HepG2 (cell line): ENCODE results near the gene DLG2. TPM values are rescaled to one million over a fixed set of nuclear protein-coding genes. Genes with fewer than 3 reads are reported as not detected.

Experiments
- ATAC-seq: fragments of 200-7000 bp; cut with Tn5 transposase; 3 replicates; pipeline ENCODE4 v1.9.1; 2020; ENCODE audit warnings: mild to moderate bottlenecking, moderate library complexity
- BruUV-seq: library from RNA; stranded (reverse); fragments of 400-500 nt; replicated peaks from 2 replicates; lab custom pipeline; 2021; lab: Mats Ljungman, UMichigan
- CTCF ChIA-PET: fragments of 300-600 bp; formaldehyde crosslinking; extraction: SDS; loops from one replicate; lab custom pipeline; 2021; ENCODE audit warnings: low total read pairs, inconsistent platforms, low intra/inter-chr PET ratio; lab: Yijun Ruan, JAX
- POLR2A ChIA-PET: fragments of 350-600 bp; sonication (Branson Sonifier 250); formaldehyde crosslinking; loops from one replicate; lab custom pipeline; 2020; ENCODE audit warnings: antibody characterized with exemption, inconsistent platforms; lab: Yijun Ruan, JAX
- DNase-seq: peaks from one replicate; pipeline ENCODE4 v3.0.0-alpha.2; 2015; ENCODE audit warnings: low spot score
- FAIRE-seq: peaks from 3 replicates; lab custom pipeline; 2011; peaks lifted over from hg19 to GRCh38; lab: Jason Lieb, UNC
- H2AFZ ChIP-seq: one replicate; pipeline ENCODE4 v1.6.1; 2011; ENCODE audit warnings: low read length, inconsistent platforms
- H3K27ac ChIP-seq: fragments of 300-600 bp; 3 replicates; pipeline ENCODE4 v1.8.0; 2011; ENCODE audit warnings: mixed run types, mild to moderate bottlenecking, mixed read lengths, low read length, inconsistent platforms; ENCODE audit not compliant: insufficient read depth; ENCODE audit errors: extremely low read length
- H3K27me3 ChIP-seq, 2 experiments: fragments of 200-600 bp in 1 of 2; 2 replicates in 1 of 2; 3 replicates in 1 of 2; pipeline versions ENCODE4 v1.6.0 to v1.8.0; 2011; ENCODE audit warnings: low read length in 2 of 2, mild to moderate bottlenecking in 2 of 2, moderate library complexity in 2 of 2, inconsistent platforms in 1 of 2; ENCODE audit not compliant: insufficient read depth in 2 of 2, control insufficient read depth in 1 of 2
- H3K36me3 ChIP-seq, 2 experiments: fragments of 200-600 bp in 1 of 2; replicated peaks in 1 of 2; 2 replicates in 1 of 2; 3 replicates in 1 of 2; pipeline versions ENCODE4 v1.5.1 to v1.8.0; 2011; ENCODE audit warnings: low read length in 2 of 2, inconsistent platforms in 1 of 2; ENCODE audit not compliant: insufficient read depth in 2 of 2, control insufficient read depth in 1 of 2
- H3K4me1 ChIP-seq: 2 replicates; pipeline ENCODE4 v1.5.1; 2012; ENCODE audit warnings: low read length, inconsistent platforms; ENCODE audit not compliant: insufficient read depth
- H3K4me2 ChIP-seq: 2 replicates; pipeline ENCODE4 v1.6.0; 2011; ENCODE audit warnings: low read depth, low read length, inconsistent platforms
- H3K4me3 ChIP-seq, 3 experiments: fragments of 200-600 bp in 1 of 3; sonication (generic), shearing (Covaris generic) in 1 of 3; replicated peaks in 1 of 3; 2 replicates each; pipeline ENCODE4 v1.5.1; 2011 to 2016; ENCODE audit warnings: low read length in 3 of 3, inconsistent platforms in 2 of 3, low read depth in 2 of 3, mild to moderate bottlenecking in 2 of 3, control low read depth in 1 of 3, mixed read lengths in 1 of 3; ENCODE audit not compliant: insufficient read depth in 1 of 3
- H3K79me2 ChIP-seq: one replicate; pipeline ENCODE4 v1.6.1; 2011; ENCODE audit warnings: low read length, inconsistent platforms; ENCODE audit not compliant: insufficient read depth
- H3K9ac ChIP-seq: 2 replicates; pipeline ENCODE4 v1.6.0; 2011; ENCODE audit warnings: mild to moderate bottlenecking, low read depth, low read length, inconsistent platforms; ENCODE audit not compliant: insufficient read depth
- H3K9me3 ChIP-seq: 2 replicates; pipeline ENCODE4 v1.5.1; 2012; ENCODE audit warnings: mild to moderate bottlenecking, low read length
- H4K20me1 ChIP-seq: 2 replicates; pipeline ENCODE4 v1.6.0; 2011; ENCODE audit warnings: inconsistent platforms, mild to moderate bottlenecking, low read length, moderate library complexity; ENCODE audit not compliant: insufficient read depth
- EP300 ChIP-seq, 3 experiments: sonication (generic) in 1 of 3; formaldehyde crosslinking in 1 of 3; IDR thresholded peaks; 2 replicates each; pipeline versions ENCODE4 v1.5.1 to v1.6.1; 2011 to 2020; ENCODE audit warnings: low read depth in 2 of 3, low read length in 2 of 3, borderline replicate concordance in 1 of 3, improper control_type of control experiment in 1 of 3, mild to moderate bottlenecking in 1 of 3, missing genetic modification reagents in 1 of 3, moderate library complexity in 1 of 3
- MLLT10 ChIP-seq: sonication (generic); formaldehyde crosslinking; IDR thresholded peaks from 2 replicates; pipeline ENCODE4 v1.4.0; 2020; ENCODE audit warnings: missing genetic modification reagents
- NFE2L2 ChIP-seq: fragments of 150-350 bp; IDR thresholded peaks from 2 replicates; pipeline ENCODE4 v1.6.1; 2014; ENCODE audit warnings: low read length
- ZNF329 ChIP-seq: sonication (generic); formaldehyde crosslinking; IDR thresholded peaks from 2 replicates; pipeline ENCODE4 v1.9.0; 2021; ENCODE audit warnings: low read depth, mild to moderate bottlenecking, missing genetic modification reagents
- WGBS: methylation state at CpG from one replicate; pipeline ENCODE4 v1.1.6; 2017; ENCODE audit warnings: low lambda C conversion rate; 5-methylcytosine and 5-hydroxymethylcytosine counted together
- in situ Hi-C: cut with HindIII; loops from 2 replicates; pipeline ENCODE4 v1.10.0; 2017; ENCODE audit warnings: low pct_unique_long_range_greater_than_20kb; ENCODE audit not compliant: extremely low pct_ligation_motif_present
- intact Hi-C: fragments of 100-400 bp; cut with micrococcal nuclease; formaldehyde crosslinking; loops from one replicate; pipeline ENCODE4 v1.10.0; 2022; ENCODE audit not compliant: unreplicated experiment
- polyA plus RNA-seq, 8 experiments: library from polyadenylated mRNA; depleted of rRNA in 3 of 8; stranded (reverse) in 7 of 8; unstranded in 1 of 8; fragments of >200 nt; fragmentation: Illumina TruSeq in 4 of 8; extraction: Trizol in 4 of 8; gene quantifications; 2 replicates each; pipeline versions ENCODE4 v1.2.1 to v1.2.3, GENCODE V29; 2011 to 2016; ENCODE audit warnings: low read depth in 4 of 8, missing spikeins in 1 of 8, mixed read lengths in 1 of 8; ENCODE audit not compliant: insufficient read depth in 1 of 8
- total RNA-seq, 5 experiments: library from RNA; depleted of rRNA; stranded (reverse); fragments of >200 nt; fragmentation: Illumina TruSeq; extraction: Trizol; gene quantifications; 2 replicates each; pipeline ENCODE4 v1.2.3, GENCODE V29; 2016; ENCODE audit warnings: low read depth in 1 of 5
- TF ChIP-seq, protein P1 (sequence below): fragments of 450-650 bp; IDR thresholded peaks from 2 replicates; pipeline ENCODE4 v1.6.1; 2017; ENCODE audit warnings: mild to moderate bottlenecking

Gene DLG2
- total and polyA plus RNA-seq, 2 of the 13 experiments (the other 11 are each of a cell fraction or from before 2014, with no cell fraction given), result 0.46 to 1.0 TPM

- Histone ChIP-seq H3K4me3 (no peak overlapping the region), H3K27me3 (no peaks in the 10 kb centered on the region), H4K20me1 (no peaks in the 10 kb centered on the region), H3K79me2 (no peaks in the 10 kb centered on the region), H3K4me1 (no peaks in the 10 kb centered on the region), H3K4me2 (no peak overlapping the region), H3K27ac (no peak overlapping the region), H3K9ac (no peak overlapping the region), H2AFZ (no peak overlapping the region), H3K9me3 (no peaks in the 10 kb centered on the region), H3K36me3 (no peaks in the 10 kb centered on the region)
- CTCF ChIA-PET, result no interaction called here
- intact Hi-C loops, result no loop called here
- no TSS peak for BruUV-seq
- no peak for ATAC-seq
- FAIRE-seq, result no peak
- TF ChIP-seq, protein P1, sequence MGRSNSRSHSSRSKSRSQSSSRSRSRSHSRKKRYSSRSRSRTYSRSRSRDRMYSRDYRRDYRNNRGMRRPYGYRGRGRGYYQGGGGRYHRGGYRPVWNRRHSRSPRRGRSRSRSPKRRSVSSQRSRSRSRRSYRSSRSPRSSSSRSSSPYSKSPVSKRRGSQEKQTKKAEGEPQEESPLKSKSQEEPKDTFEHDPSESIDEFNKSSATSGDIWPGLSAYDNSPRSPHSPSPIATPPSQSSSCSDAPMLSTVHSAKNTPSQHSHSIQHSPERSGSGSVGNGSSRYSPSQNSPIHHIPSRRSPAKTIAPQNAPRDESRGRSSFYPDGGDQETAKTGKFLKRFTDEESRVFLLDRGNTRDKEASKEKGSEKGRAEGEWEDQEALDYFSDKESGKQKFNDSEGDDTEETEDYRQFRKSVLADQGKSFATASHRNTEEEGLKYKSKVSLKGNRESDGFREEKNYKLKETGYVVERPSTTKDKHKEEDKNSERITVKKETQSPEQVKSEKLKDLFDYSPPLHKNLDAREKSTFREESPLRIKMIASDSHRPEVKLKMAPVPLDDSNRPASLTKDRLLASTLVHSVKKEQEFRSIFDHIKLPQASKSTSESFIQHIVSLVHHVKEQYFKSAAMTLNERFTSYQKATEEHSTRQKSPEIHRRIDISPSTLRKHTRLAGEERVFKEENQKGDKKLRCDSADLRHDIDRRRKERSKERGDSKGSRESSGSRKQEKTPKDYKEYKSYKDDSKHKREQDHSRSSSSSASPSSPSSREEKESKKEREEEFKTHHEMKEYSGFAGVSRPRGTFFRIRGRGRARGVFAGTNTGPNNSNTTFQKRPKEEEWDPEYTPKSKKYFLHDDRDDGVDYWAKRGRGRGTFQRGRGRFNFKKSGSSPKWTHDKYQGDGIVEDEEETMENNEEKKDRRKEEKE, result no peak
- TF ChIP-seq EP300 (IDR thresholded peaks at IDR 0.05; ENCODE audit: low read depth in 2 of 2, low read length in 2 of 2), result no peak
- TF ChIP-seq EP300 (CRISPR knock-in tag; IDR thresholded peaks at IDR 0.05; ENCODE audit: borderline replicate concordance), result no peak
- TF ChIP-seq MLLT10 (CRISPR knock-in tag), result no peak
- peak; percentile 37; the same call in 1 of the 2 replicates for TF ChIP-seq NFE2L2
- no peak for TF ChIP-seq ZNF329
- POLR2A ChIA-PET, result no interaction called here
- 8% methylated on average over 1 of the region's 1 CpG for WGBS
- in situ Hi-C loops, result no loop called here
- DNase-seq, result no peak
Observed at GRCh38 chr11:84865791-84866535, 761.2 kb downstream of the DLG2 start.
